Hematopoietic multipotent progenitor cell treated with erythropoietin and hydrocortisone succinate and interleukin-3 and kit ligand, for 15 days (in vitro differentiated cells): ENCODE measurements around the gene SAMD5.

Experiments used
- DNase-seq: peaks from one replicate; pipeline ENCODE4 v3.0.0-alpha.2; 2015; ENCODE audit warnings: low spot score

SAMD5 gene

GRCh38 chr6:147566244-147566898 is 57.9 kb downstream of the SAMD5 start:
- no peak for DNase-seq

GRCh38 chr6:147567141-147567805 is 58.8 kb downstream of the SAMD5 start:
- DNase-seq, result no peak

DNA sequence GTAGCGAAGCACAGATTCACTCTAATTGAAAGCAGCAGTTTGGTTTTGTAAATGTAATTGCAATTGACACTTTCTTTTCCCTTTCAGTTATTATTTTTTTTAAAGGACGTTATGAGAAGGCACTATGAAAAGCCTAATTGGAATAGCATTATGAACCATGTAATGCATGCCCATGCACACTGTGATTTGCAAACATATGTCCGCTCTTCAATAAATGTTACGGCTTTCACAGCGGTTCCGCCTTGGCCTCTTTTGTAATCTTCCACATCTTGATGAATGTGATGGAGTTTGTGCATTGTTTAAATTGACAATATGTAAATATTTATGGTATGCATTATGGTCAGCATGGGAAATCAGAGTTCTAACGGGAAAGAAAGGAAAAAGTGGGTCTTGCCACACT is 61.3 kb downstream of the SAMD5 start:
- DNase-seq, result no peak

DNA sequence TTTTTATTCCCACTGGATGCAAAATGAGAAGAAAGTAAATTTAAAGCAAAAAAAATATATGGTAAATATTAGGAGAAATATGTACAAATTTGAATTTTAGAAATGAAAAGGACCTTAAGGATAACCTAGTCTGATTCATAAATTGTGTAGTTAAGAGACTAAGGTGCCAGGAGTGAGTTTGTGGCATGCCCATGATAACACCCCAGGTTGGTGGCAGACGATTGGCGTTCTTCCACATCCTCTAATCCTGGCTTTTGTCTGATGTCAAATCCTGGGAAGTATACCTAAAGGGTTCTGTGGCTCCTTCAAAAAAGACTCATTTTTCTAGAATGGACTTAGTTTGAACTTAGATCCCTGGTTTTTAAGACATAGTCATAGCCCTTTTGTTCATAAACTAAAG is 62.2 kb downstream of the SAMD5 start:
- DNase-seq, result no peak

GRCh38 chr6:147577488-147577887 is 69.0 kb downstream of the SAMD5 start:
- DNase-seq, result no peak

DNA sequence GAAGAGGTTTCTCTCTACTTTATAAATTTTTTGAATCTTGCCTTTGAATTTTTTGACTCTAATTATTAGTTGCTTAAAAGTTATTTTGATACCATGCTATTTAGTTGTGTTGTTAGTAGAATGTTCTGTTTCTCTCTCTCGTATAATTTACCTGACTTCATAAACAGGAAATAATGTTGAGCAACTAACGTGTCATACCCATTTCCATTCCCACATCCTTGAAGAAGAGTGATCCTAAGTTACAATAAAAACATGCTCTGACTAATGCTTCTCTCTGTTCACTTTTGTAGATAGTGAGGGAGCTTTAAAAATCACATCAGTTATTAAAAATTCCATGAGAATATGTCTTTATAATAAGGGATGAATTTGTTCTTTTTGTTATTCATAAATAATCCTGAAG is 69.7 kb downstream of the SAMD5 start:
- DNase-seq, result no peak

- no peak for DNase-seq
Observed at GRCh38 chr6:147578883-147579282, 70.4 kb downstream of the SAMD5 start.

DNA sequence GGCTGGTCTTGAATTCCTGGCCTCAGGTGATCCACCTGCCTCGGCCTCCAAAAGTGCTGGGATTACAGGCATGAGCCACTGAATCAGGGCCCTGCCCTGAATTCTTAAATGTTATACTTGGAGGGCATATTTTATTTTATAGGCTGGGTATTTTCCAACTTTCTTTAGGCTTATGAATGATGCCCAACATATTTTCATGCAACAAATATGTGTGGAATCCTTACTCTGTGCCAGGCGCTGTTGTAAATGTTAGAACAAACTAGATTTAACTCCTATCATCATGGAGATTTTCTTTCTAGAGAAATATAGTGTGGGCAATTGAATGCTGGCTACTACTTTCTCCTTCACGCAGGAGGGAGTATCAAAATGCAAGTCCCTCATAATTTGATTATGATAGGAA is 71.2 kb downstream of the SAMD5 start:
- no peak for DNase-seq

DNA sequence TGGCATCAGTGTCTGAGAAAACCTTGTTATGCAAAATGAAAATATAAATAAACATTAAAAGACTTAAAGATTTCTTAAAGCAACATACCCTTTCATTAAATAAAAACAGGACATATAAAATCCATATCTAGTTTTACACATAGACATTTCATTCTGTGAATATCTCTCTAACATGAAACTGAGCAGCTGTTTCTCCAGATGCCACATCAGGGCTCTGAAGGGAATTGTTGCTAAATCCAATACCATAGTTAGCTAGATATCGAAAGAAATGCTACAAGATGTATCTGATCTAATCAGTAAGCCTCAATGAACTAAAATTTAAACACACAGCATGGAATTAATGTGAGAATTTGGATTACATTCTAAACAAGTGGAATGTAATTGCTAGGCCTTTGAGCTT is 74.5 kb downstream of the SAMD5 start:
- DNase-seq, result no peak

GRCh38 chr6:147585256-147585655 is 76.8 kb downstream of the SAMD5 start:
- no peak for DNase-seq

DNA sequence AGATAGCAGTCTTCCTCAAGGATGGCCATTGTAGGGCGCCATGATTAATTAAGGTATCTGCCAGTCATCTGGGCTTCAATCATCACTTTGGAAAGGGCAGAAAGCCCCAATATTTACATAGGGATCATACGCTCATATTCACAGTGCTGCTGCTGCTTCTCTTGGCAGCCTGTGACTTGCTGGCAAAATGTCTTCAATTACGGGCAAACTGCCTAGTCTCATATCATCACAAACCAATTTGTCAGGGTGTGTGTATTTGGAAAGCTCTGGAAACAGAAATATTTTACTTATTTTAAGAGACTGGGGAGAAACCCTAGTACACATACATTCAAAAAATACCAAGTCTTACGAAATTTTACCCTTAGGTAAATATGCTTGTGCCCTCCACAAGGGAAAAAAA is 77.6 kb downstream of the SAMD5 start:
- DNase-seq, result no peak

- no peak for DNase-seq
Observed at GRCh38 chr6:147587907-147588306, 79.4 kb downstream of the SAMD5 start.

- DNase-seq, result no peak
Observed at GRCh38 chr6:147588469-147588868, 80.0 kb downstream of the SAMD5 start.

DNA sequence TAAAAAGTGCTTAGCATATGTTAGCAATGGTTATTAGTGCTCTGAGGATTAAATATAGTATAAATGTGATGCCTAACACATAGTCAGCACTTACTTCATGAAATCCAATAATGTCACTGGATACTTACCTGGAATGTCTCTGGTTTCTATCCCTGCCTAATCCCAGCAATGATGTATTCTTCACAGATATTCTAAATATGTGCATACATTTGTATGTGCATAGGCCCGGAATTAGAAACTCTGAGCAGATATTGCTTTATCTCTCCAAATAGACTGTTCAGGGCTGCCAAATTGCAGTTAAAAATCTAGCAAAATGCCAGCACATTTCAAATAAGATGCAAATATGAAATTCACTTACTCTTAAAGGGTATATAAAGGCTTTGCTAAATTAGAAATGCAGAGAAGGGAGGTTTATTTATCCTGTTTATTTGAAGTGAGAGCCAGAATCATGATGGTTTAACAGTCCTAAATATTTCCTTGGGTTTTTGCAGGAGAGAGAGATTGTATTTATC is 81.3 kb downstream of the SAMD5 start:
- DNase-seq, result no peak

GRCh38 chr6:147595961-147596360 is 87.5 kb downstream of the SAMD5 start:
- DNase-seq, result no peak

DNA sequence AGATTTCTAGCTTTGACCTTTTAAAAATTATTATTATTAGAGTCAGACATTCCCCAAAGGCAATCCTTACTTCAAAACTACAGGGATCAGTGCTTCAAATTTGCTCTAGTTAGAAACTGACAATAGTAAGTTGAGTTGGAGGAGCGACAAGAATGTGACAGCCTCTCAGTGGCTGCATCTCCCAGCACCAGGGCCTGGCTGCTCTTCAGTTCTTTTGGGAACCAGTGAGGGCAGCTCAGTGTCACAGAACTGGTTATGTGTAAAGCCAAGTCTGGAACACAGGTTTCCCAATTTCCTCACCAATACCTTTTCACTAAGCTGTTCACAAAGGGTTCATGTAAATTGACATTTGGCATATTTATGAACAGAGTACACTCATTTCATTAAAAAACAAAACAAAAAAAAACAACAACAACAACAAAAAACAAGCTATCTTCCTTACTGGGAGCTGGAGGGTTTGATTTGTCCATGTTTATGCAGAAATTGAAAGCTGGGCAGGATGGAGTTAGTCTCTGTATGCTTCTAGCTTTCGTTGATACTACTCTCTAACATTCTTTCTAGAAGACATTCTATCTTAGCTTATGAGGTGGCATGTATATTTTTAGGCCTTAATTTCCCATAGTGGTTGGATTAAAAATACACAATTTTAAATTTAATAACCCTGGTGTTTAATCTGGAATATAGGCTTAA is 95.0 kb downstream of the SAMD5 start:
- no peak for DNase-seq

DNA sequence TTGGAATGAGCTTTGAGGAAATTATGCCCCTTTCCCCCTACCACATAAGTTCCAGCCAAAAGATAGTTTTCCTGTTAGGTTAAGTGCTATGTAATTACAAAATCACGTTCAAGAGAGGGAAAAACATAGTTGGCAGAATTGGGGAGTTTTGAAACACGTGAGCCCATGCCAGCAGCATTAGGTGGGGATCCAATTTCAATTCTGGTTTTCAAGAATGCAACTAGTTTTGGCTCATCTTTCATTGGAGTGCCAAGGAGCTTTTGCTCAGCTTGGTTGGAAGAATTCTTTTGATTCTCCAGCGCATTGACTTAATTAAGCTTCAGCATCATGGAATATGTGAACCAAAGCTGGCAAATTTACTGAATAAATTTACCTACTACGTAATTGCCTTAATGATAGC is 95.9 kb downstream of the SAMD5 start:
- DNase-seq, result no peak

- DNase-seq, result no peak
Observed at GRCh38 chr6:147611992-147612391, 103.5 kb downstream of the SAMD5 start.

GRCh38 chr6:147614501-147614900 is 106.0 kb downstream of the SAMD5 start:
- no peak for DNase-seq

DNA sequence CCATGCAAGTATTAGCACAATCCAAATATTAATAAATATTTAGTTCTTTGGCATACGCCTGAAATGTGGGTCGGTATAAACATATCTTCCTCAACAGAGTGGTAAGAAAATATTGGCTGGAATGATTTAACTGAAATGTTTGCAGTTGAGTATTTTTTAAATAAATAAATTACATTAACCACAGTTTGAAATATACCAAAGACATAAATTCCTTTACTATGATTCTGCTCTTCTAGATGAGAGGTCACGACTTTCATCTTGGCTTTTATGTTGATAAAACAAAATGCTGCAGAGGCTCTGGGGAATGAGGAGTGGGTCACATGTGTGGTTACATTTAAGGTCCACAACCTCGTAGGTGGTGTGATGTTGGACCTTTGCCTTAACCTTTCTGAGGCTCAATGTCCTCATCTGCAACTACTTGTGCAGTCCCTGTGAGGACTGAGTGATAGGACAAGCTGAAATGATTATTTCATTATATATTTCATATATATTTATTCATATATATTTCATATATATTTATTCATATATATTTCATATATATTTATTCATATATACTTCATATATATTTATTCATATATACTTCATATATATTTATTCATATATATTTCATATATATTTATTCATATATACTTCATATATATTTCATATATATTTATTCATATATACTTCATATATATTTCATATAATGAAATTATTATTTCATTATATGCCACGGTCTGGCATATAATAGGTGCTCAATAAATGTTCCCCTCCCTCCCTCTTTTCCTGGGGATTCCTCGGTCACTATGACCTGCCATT is 107.4 kb downstream of the SAMD5 start:
- DNase-seq, result no peak

GRCh38 chr6:147617366-147617765 is 108.9 kb downstream of the SAMD5 start:
- no peak for DNase-seq

GRCh38 chr6:147618457-147618856 is 110.0 kb downstream of the SAMD5 start:
- DNase-seq, result no peak
